HL-60/S4 treated with retinoic acid at 250 ng/mL for 4 days and 3 days (cell line): Measurements from ENCODE around the gene PSMC5.
"Not testable (repeated sequence)": the region's sequence is repeated elsewhere in the genome, so short reads cannot be mapped to it uniquely, and the experiment has no call there.

Experiments
- in situ Hi-C: fragments of 300-500 bp; cut with MboI; formaldehyde crosslinking; loops from 2 replicates; pipeline ENCODE4 v1.7.0; 2022; ENCODE audit warnings: low sequenced_read_pairs

The PSMC5 gene

GRCh38 chr17:63856425-63856824 lies 29.2 kb downstream of the PSMC5 start:
- in situ Hi-C loops: not testable (repeated sequence)

DNA sequence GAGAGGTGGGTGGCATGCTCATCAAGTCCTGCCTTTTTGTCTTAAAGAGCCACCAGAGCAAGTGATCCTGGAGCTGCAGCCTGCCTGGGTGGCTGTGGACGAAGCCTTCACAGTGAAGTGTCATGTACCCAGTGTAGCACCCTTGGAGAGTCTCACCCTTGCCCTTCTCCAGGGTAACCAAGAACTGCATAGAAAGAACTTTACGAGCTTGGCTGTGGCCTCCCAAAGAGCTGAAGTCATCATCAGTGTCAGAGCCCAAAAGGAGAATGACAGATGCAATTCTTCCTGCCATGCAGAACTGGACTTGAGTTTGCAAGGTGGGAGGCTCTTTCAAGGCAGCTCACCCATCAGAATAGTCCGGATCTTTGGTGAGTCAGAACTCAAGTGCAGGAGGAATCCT lies 32.0 kb downstream of the PSMC5 start:
- in situ Hi-C loops: no loop called here

- in situ Hi-C loops: not testable (repeated sequence)
These were observed 39.4 kb downstream of the PSMC5 start for GRCh38 chr17:63866625-63867024.

- in situ Hi-C loops: not testable (repeated sequence)
These were observed 42.5 kb downstream of the PSMC5 start for GRCh38 chr17:63869491-63870291.

GRCh38 chr17:63870292-63870665 lies 43.0 kb downstream of the PSMC5 start:
- in situ Hi-C loops: not testable (repeated sequence)

- in situ Hi-C loops: not testable (repeated sequence)
These were observed 44.6 kb downstream of the PSMC5 start for GRCh38 chr17:63871646-63872365.

DNA sequence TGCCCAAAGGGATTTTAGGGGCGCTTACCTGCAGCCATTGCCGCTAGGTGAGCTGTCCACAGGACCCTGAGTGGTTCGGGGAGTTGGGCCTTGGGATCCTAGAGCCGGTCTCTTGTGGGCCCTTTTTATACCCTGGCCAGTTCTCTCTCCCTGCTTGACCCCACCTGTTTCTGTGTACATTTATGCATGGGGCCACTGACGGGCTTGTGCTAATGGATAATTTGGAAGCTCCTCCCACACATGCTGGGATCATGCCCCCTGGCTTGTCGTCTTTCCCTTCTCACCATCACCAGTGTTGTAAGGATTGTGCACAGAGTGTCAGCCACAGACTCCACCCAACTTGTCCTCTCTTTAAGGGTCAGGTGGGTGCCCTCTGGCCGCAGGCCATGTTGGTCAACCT lies 46.3 kb downstream of the PSMC5 start, which contains the start of gene CSH2:
Gene CSH2 (minus strand): TSS at position 101 of the 400 bp plus-strand sequence. CDS start 63 bp downstream, at position 38.
- in situ Hi-C loops: not testable (repeated sequence)

GRCh38 chr17:63874061-63874626 lies 46.9 kb downstream of the PSMC5 start:
- in situ Hi-C loops: not testable (repeated sequence)

GRCh38 chr17:63874693-63875092 lies 47.5 kb downstream of the PSMC5 start:
- in situ Hi-C loops: not testable (repeated sequence)

DNA sequence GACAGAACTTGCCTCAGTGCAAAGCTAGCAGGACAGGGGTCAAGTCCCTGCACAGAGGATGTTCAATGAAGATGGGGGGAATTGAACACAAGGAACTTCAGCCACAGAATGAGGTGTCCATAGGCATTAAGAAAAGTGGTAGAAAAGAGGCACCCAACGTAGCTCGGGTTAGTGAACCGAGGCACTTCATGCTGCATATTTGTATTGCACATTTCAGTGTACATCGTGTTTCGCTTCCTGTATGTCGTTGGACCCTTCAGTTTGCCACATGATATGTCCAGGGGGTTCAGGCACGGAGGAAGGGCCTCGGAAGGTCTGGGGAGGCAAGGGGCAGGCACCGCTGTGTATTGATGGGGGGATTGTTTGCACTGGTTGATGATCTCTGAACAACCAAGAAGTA lies 51.2 kb downstream of the PSMC5 start:
- in situ Hi-C loops: not testable (repeated sequence)

- in situ Hi-C loops: no loop called here
These were observed 53.5 kb downstream of the PSMC5 start for GRCh38 chr17:63880706-63881105.

GRCh38 chr17:63881337-63881736 lies 54.1 kb downstream of the PSMC5 start:
- in situ Hi-C loops: not testable (repeated sequence)
